IPS-15b (cell line): ENCODE results near the gene MRPS34.

Experiments used
- H3K27me3 ChIP-seq: one replicate; pipeline ENCODE4 v1.6.1; 2013; ENCODE audit warnings: low read length; ENCODE audit not compliant: control insufficient read depth, insufficient read depth
- H3K36me3 ChIP-seq: one replicate; pipeline ENCODE4 v1.6.1; 2013; ENCODE audit warnings: low read length; ENCODE audit not compliant: control insufficient read depth, insufficient read depth
- H3K4me1 ChIP-seq: one replicate; pipeline ENCODE4 v1.6.1; 2013; ENCODE audit warnings: mild to moderate bottlenecking, low read length; ENCODE audit not compliant: control insufficient read depth, insufficient read depth
- H3K4me3 ChIP-seq: one replicate; pipeline ENCODE4 v1.5.1; 2013; ENCODE audit warnings: low read depth, low read length
- H3K9ac ChIP-seq: one replicate; pipeline ENCODE4 v1.6.1; 2013; ENCODE audit warnings: low read depth, mild to moderate bottlenecking, low read length
- H3K9me3 ChIP-seq: one replicate; pipeline ENCODE4 v1.6.1; 2013; ENCODE audit warnings: mild to moderate bottlenecking, low read length; ENCODE audit not compliant: control insufficient read depth, insufficient read depth

The MRPS34 gene

GRCh38 chr16:1723450-1724147 lies 49.3 kb downstream of the MRPS34 start:
- Histone ChIP-seq H3K36me3 (peaks cover 4% of the 10 kb centered on the region), H3K27me3 (no peaks in the 10 kb centered on the region), H3K4me3 (no peak overlapping the region), H3K9ac (no peak overlapping the region), H3K9me3 (no peaks in the 10 kb centered on the region), H3K4me1 (no peaks in the 10 kb centered on the region)
